DOHH2 (cell line): ENCODE measurements around the gene OR8B12.

ENCODE experiments used
- H3F3A ChIP-seq: fragments of 200-600 bp; sonication (generic), shearing (Covaris generic); 2 replicates; pipeline ENCODE4 v1.6.0; 2016; ENCODE audit warnings: antibody characterized with exemption, mild to moderate bottlenecking; ENCODE audit not compliant: control insufficient read depth, insufficient read depth
- H3K27ac ChIP-seq: fragments of 200-600 bp; sonication (generic); 2 replicates; pipeline ENCODE4 v1.5.1; 2014; ENCODE audit warnings: low read depth, mild to moderate bottlenecking, low read length, moderate library complexity
- H3K27me3 ChIP-seq: fragments of 200-600 bp; sonication (generic); 2 replicates; pipeline ENCODE4 v1.6.1; 2014; ENCODE audit warnings: mild to moderate bottlenecking, low read length, mixed read lengths; ENCODE audit not compliant: control insufficient read depth
- H3K36me3 ChIP-seq: fragments of 200-600 bp; sonication (generic); 2 replicates; pipeline ENCODE4 v1.6.1; 2014; ENCODE audit warnings: mild to moderate bottlenecking, low read length, moderate library complexity, mixed read lengths; ENCODE audit not compliant: control insufficient read depth
- H3K4me1 ChIP-seq: fragments of 200-600 bp; sonication (generic); 2 replicates; pipeline ENCODE4 v1.6.1; 2014; ENCODE audit warnings: mild to moderate bottlenecking, low read length, mixed read lengths; ENCODE audit not compliant: control insufficient read depth
- H3K4me2 ChIP-seq: fragments of 200-600 bp; sonication (generic); 2 replicates; pipeline ENCODE4 v1.6.0; 2014; ENCODE audit warnings: mild to moderate bottlenecking, low read length, moderate library complexity
- H3K4me3 ChIP-seq: fragments of 200-600 bp; sonication (generic); 2 replicates; pipeline ENCODE4 v1.5.1; 2014; ENCODE audit warnings: mild to moderate bottlenecking, low read length, mixed read lengths
- H3K79me2 ChIP-seq: fragments of 200-600 bp; sonication (generic); 2 replicates; pipeline ENCODE4 v1.6.1; 2014; ENCODE audit warnings: mild to moderate bottlenecking, low read length, mixed read lengths; ENCODE audit not compliant: control insufficient read depth
- H3K9me2 ChIP-seq: fragments of 200-600 bp; sonication (generic); replicated peaks from 2 replicates; pipeline ENCODE4 v1.6.1; 2014; ENCODE audit warnings: mild to moderate bottlenecking, low read length, mixed read lengths; ENCODE audit not compliant: control insufficient read depth
- H3K9me3 ChIP-seq: fragments of 200-600 bp; sonication (generic); 2 replicates; pipeline ENCODE4 v1.6.1; 2014; ENCODE audit warnings: antibody characterized with exemption, low read length, mixed read lengths; ENCODE audit not compliant: control insufficient read depth, insufficient read depth
- H4K20me1 ChIP-seq: fragments of 200-600 bp; sonication (generic); 2 replicates; pipeline ENCODE4 v1.6.0; 2014; ENCODE audit warnings: low read depth, mild to moderate bottlenecking, antibody characterized with exemption, low read length, moderate library complexity; ENCODE audit not compliant: control insufficient read depth, insufficient read depth
- CTCF ChIP-seq: fragments of 200-600 bp; sonication (generic); IDR thresholded peaks from one replicate; pipeline ENCODE4 v1.5.1; 2014; ENCODE audit warnings: antibody characterized with exemption, mild to moderate bottlenecking, low read depth, low read length; ENCODE audit not compliant: poor library complexity, severe bottlenecking
- EZH2phosphoT487 ChIP-seq: fragments of 200-600 bp; sonication (generic); IDR thresholded peaks from 2 replicates; pipeline ENCODE4 v1.6.1; 2017; ENCODE audit warnings: borderline replicate concordance, mild to moderate bottlenecking, antibody characterized with exemption, low read length, moderate library complexity, mixed read lengths

The OR8B12 gene

GRCh38 chr11:124535552-124536232, 7.8 kb downstream of the OR8B12 start:
- no peaks in the 10 kb centered on the region for H3K4me1 ChIP-seq
- H3K27me3 ChIP-seq: no peaks in the 10 kb centered on the region
- H3K4me3 ChIP-seq: no peak overlapping the region
- no peak overlapping the region for H3K4me2 ChIP-seq
- TF ChIP-seq CTCF: no peak
- no peak for TF ChIP-seq EZH2phosphoT487
- H4K20me1 ChIP-seq: no peaks in the 10 kb centered on the region
- no peaks in the 10 kb centered on the region for H3K9me2 ChIP-seq
- H3K79me2 ChIP-seq: no peaks in the 10 kb centered on the region
- no peaks in the 10 kb centered on the region for H3K9me3 ChIP-seq
- no peaks in the 10 kb centered on the region for H3K36me3 ChIP-seq
- H3F3A ChIP-seq: no peaks in the 10 kb centered on the region
- H3K27ac ChIP-seq: no peak overlapping the region

GRCh38 chr11:124534051-124534450, 9.4 kb downstream of the OR8B12 start:
- H3K79me2 ChIP-seq: no peaks in the 10 kb centered on the region
- H4K20me1 ChIP-seq: no peaks in the 10 kb centered on the region
- no peaks in the 10 kb centered on the region for H3K9me2 ChIP-seq
- H3K4me2 ChIP-seq: no peak overlapping the region
- no peaks in the 10 kb centered on the region for H3K36me3 ChIP-seq
- H3K4me3 ChIP-seq: no peak overlapping the region
- H3K9me3 ChIP-seq: no peaks in the 10 kb centered on the region
- no peaks in the 10 kb centered on the region for H3F3A ChIP-seq
- no peaks in the 10 kb centered on the region for H3K4me1 ChIP-seq
- TF ChIP-seq CTCF (no peak), EZH2phosphoT487 (no peak)
- no peaks in the 10 kb centered on the region for H3K27me3 ChIP-seq
- no peak overlapping the region for H3K27ac ChIP-seq

- H4K20me1 ChIP-seq: no peaks in the 10 kb centered on the region
- H3K9me3 ChIP-seq: no peaks in the 10 kb centered on the region
- no peak overlapping the region for H3K27ac ChIP-seq
- no peak overlapping the region for H3K4me2 ChIP-seq
- H3K4me1 ChIP-seq: no peaks in the 10 kb centered on the region
- no peaks in the 10 kb centered on the region for H3K27me3 ChIP-seq
- no peaks in the 10 kb centered on the region for H3F3A ChIP-seq
- TF ChIP-seq EZH2phosphoT487 (no peak), CTCF (no peak)
- no peaks in the 10 kb centered on the region for H3K79me2 ChIP-seq
- no peaks in the 10 kb centered on the region for H3K36me3 ChIP-seq
- no peak overlapping the region for H3K4me3 ChIP-seq
- no peaks in the 10 kb centered on the region for H3K9me2 ChIP-seq
These were observed 9.8 kb downstream of the OR8B12 start for GRCh38 chr11:124533626-124534025.
